GM18867 (cell line): ENCODE data around the gene RHOJ.
"Not testable (repeated sequence)": the region's sequence is repeated elsewhere in the genome, so short reads cannot be mapped to it uniquely, and the experiment has no call there.

Experiments used
- ATAC-seq: cut with Tn5 transposase; IDR thresholded peaks from one replicate; pipeline ENCODE4 v1.9.1; 2021; ENCODE audit warnings: mild to moderate bottlenecking, moderate library complexity; ENCODE audit not compliant: unreplicated experiment

Gene RHOJ

DNA sequence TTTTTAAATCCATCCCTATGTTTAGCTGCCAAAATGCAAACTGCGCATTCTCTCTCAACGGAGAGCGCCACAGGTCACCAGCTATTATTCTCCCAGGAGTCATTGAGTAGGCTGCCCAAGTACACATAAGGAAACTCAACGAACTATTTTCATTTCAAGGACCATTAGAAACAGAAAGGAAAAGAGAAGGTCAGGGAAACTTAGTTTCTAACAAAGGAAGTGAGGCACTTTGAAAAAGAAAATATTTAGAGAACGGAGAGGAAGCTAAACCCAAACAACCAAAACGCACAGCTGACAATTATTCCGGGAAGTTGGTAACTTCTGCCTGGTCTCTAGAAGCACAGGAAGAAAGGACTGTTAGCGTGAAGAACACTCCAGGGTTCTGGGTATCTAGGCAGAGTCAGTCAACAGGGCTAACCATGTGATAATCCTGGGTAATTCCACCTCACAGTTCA is 91.0 kb downstream of the RHOJ start:
- ATAC-seq: peak; percentile 73

DNA sequence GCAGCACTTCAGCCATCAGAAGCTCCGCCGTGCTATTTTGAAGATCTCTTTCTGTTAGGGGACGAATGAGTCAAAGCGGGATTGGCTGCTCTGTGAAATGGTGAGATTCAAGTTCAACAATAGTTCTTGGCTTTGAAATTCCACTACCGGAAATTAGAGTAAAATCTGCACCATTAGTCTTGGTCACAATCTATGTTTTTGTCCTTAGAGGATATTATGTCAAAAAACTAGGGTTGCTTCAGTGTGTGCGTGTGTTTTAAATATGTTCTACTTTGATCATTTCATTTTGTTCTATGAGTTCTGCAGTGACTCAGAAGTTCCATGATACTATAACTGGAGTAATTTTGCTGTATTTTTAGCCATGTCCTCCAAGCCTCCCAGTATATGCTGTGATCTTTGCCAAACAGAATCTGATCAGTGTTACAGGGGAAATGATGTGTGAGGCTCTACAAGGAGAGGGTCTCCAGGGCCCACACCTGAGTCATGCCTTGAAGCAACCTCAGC is 91.9 kb downstream of the RHOJ start:
- peak; percentile 69 for ATAC-seq

DNA sequence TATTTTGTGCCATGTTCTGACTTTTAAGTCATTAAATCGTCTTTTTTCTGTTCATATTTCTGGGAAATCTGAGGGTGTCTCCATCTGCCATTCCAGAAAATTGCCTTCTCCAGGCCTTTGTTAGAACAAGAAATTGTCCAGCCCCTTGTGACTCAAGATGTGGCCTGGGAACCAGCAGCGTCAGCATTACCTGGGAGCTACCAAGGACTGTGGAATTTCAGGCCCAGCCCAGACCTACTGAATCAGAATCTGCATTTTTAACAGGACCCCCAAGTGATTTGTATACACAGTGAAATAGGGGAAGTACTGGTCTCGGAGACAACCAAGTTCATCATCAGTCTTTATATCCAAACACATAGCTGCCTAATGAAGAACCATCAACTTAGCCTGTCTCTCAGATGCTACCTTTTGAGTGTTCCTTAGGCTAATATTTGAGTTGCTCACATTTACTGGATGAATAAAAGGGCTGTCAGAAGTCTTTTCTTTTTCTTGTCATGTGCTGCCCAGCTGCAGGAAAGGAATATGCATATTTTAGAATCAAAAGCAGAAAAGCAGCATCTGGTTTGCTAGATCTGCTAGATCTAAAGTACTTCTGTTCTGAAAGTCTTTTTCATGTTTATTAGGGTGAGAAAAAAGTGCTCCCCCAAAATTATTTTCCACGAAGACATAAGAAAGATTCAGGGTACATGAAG is 93.3 kb downstream of the RHOJ start:
- no peak for ATAC-seq

DNA sequence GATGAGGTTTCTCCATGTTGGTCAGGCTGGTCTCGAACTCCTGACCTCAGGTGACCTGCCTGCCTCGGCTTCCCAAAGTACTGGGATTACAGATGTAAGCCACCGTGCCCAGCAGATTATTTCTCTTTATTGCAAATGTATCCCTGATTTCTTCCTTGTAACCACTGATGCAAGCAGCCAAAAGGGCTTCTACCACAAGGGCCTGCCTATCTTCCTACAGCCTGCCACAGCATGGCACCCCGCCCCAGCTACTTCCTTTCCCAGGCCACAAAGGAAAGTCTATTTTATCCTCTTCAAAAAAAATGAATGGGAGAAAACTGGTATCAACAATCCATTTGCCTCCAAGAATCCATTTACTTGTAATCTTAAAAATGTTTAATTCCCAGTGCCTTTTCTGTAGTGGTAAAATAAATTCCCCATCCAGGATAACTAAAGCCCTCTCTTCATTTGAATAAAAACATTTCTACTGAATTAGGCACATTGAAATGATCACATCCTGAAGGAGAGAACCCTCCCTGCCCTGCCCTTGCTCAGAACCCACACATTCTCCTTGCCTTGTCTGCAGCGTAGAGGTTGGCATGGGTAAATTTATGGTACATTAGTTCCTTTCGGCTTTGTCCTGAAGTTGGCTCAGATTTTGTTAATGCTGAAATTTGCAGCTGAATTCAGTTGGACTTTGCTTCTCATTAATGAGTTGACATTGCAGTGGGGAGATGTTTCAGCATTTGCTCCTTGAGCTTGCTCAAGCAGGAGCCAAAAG is 95.3 kb downstream of the RHOJ start:
- no peak for ATAC-seq

DNA sequence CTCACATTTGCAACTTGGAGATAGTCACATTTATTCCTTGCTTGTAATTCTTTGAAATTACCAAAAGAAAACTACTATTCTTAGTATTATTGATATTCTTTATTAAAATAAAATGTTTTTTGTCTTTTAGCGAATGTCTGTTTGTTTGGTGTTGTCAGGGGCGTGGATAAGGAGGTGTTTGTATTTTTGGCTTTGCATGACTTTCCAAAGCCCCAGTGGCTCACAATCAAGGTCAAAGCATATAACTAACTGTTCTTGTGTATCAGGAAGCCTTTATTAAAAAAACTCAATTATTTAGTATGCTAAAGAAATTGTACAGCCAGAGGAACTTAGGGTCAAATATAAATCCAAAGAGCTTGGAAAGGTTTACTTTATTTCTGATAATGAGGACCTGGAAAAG is 96.6 kb downstream of the RHOJ start:
- no peak for ATAC-seq

DNA sequence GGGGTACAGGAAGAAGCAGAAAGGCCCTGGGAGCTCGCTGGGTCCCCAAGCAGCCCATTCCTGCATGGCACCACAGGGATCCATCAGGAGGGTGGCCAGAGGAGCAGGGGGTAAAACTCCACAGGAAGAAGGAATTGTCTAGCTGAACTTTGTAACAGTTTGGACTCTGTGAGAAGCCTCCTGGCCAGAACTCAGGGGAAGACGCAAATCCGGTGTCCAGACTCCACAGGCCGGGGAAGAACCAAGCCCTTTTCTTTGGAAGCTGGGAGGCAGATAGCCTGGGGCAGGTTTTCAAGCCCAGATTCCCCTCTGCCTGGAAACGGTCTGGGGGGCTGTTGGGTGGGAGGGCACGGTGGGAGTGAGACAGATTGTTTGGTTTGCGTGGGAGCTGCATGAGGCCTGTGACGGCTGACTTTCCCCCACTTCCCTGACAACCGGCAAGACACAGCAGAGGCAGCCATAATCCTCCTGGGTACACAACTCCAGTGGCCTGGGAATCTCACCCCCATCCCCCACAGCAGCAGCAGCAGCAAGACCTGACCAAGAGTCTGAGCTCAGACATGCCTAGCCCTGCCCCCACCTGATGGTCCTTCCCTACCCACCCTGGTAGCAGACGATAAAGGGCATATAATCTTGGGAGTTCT is 97.8 kb downstream of the RHOJ start:
- no peak for ATAC-seq

DNA sequence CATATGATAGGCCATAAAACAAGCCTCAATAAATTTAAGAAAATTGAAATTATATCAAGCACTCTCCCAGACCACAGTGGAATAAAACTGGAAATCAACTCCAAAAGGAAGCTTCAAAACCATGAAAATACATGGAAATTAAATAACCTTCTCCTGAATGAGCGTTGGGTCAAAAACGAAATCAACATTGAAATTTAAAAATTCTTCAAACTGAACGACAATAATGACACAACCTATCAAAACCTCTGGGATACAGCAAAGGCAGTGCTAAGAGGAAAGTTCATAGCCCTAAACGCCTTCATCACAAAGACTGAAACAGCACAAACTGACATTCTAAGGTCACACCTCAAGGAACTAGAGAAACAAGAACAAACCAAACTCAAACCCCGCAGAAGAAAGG is 100.2 kb downstream of the RHOJ start:
- ATAC-seq: not testable (repeated sequence)

DNA sequence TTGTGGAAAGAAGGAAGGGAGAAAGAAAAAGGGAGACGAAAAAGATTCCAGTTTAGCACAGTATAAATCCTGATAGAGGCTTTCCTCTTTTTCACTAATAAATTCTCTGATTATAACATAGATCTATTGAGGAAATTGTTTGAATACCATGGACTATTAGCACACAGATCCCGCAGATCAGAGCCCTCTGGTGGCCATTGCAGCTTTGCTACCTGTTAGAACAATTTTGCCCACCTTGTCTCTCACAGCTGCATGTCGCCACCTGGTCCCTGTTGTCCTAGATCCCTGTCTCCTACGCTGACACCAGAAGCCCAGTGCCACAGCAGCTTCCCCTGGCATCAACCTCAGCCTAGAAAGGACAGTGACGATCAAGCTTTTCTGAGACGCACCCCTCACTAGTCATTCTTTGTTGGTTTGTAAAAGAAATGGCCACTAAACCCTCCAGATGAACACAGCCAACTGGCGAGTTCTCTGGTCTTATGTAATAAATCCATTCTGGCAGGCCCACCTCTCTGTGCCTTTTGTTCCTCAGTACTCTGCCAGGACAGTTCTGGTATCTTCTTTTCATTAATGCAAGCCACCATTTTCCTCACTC is 104.6 kb downstream of the RHOJ start:
- ATAC-seq: peak; percentile 70

DNA sequence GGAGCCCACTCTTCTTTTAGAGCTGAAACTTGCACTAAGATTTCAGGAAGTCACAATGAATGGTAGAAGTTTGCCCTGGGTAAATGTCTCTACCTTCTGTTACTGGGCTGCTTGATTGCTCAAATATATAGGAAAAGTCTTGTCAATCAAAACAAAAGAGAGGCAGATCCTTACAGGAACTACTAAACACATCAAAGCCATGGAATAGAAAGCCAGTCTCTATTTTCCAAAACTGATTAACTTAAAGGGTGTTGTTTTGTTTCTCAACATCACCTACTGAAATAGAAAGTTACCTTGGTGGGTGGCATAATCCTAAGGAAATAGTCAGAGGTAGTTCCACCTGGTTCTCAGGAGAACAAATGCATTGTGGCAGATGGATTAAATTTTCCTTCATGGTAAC is 114.6 kb downstream of the RHOJ start, which contains the start of gene GPHB5:
TSS of gene GPHB5 (minus strand) at position 101 of the 400 bp plus-strand sequence. CDS start 1,086 bp downstream, outside the sequence.
- no peak for ATAC-seq

DNA sequence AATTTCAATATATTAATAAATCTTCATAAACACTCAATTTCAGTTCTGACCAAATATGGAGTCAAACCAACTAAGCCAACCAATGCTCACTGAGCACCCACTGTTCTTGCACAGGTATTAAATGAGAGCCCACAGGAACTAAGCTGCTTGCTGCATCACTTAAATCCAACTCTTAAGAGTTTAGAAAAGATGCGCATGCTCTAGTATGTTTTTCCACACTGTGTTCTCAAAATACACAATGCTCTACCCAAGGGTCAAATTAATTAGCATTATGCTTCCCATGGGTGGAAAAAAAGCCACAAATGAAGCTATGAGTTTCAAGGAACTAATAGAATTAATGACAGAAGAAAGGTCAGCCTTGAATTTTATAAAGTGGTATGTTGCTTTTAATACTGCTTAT is 118.2 kb downstream of the RHOJ start:
- no peak for ATAC-seq

DNA sequence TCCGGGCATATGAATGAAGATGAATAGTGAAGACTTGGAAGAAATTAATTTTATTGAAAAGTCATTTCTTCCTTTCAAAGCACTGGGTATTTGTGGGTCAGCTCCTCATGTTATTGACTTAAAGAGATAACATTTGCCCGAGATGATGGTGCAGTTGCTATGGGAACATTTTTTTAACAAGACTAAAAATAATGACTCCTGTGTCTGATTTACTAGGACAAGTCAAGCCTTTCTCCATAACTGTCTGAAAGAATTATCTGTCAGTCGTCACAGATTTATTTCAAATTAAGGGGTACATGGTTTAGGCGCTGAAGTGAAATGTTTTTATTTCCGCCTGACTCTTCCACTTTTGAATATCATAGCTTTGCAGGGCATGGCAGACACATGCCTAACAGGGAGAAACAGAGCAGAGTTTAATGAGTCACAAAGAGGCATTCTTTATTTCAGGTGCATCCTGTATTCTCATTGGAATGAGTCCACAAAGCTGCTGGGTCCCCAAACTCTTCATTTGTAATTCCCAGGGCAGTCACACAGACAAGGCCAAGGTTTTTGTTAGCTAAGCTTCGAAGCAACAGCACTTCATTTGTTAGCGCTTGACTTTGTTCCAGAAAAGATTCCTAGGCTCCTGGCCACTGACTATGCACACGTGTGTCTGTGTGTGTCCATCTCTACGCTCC is 118.8 kb downstream of the RHOJ start:
- ATAC-seq: no peak

DNA sequence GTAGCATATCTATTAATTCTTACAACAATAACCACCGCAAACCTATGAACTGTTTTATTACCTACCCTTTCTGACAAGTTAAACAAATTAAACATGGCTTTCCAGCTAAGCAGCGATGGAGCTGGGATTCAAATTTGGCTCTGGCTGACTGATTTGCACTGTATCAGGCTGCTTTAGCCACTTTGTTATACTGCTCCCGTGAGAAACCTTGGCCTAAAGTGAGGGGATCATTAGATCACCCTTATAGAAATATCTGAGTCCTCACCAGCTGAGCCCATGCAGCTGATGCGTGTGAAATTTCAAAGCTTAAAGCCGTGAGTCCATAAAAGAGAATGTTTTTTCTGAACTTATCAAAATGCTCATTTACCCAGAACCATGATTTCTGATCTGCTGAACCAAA is 122.6 kb downstream of the RHOJ start:
- no peak for ATAC-seq

DNA sequence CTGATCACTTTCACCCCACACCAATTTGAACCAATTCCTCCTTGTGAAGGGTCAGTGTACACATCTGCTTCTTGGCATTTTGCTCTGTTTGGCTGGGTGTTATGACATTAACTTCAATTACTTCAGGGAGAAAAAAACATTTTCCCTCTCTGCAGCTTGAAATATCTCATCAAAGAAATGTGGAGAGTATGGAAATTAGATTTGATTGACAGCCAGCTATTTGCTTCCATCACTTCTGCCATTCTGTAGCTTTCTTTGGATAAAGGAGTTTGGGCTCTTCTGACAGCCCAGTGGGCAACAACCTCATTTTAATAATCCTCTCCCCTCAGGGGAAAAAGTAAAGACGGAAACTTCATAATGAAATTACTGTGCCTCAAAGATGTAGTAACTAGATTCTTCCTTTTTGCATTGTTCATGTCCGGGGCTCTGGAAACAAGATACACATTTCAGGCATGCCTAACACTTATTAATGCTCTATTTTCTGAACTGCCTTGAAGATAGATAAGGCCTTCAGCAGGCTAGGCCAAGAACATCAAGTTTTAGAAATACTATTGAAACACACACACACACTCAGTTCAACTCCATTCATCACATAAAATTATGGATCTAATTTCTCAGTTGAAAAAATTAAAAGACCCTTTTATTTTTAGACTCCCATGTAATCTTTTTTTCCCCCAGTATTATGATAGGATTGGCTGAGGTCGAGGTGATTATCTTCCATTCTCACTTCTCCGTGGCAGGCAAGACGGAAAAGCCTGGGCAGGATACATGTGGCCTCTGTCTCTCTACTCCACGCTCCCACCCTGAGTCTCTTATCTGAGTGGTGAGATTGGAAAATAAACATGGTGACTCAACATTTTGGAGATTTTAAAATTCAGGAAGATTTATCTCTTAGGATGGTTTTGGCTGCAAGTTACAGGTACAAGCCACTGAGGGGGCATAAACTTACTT is 124.8 kb downstream of the RHOJ start:
- no peak for ATAC-seq

DNA sequence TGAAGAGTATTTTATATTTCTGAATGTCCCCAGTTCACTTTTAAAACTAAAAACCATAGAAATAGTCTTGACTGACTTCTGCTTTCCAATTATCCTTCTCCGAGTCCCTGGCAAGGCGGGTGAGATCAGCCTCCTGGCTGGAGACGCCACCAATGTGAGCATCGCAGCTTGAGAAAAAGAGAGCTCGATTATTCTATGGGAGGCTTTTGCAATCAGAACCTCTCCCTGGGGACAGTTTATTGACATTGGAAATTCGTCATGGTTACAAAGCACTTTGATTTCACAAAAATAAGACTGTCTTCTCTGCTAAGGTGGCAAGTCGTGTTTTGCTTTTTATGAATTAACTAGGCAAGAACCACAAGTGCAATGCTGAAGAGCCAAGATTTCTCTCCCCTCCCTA is 138.1 kb downstream of the RHOJ start:
- ATAC-seq: no peak
